NCI-H82 (cell line): Measurements from ENCODE around the gene ASB18.
"Not testable (repeated sequence)": the region's sequence is repeated elsewhere in the genome, so short reads cannot be mapped to it uniquely, and the experiment has no call there.

Experiments
- DNase-seq: peaks from one replicate; lab custom pipeline; 2025; lab: John Stamatoyannopoulos, UW

ASB18 gene

GRCh38 chr2:236264256-236264655, at the start of gene ASB18:
TSS of gene ASB18 (minus strand) at chr2:236264406. CDS start at chr2:236264345, 61 bp downstream.
- peak; percentile 7 for DNase-seq

GRCh38 chr2:236311286-236311685, 47.1 kb upstream of the ASB18 start:
- DNase-seq: no peak

- peak; percentile 49 for DNase-seq
Observed at GRCh38 chr2:236309669-236310029, 45.4 kb upstream of the ASB18 start.

- no peak for DNase-seq
Observed at GRCh38 chr2:236308855-236309668, 44.9 kb upstream of the ASB18 start.

GRCh38 chr2:236307641-236308040, 43.4 kb upstream of the ASB18 start:
- DNase-seq: no peak

- DNase-seq: no peak
Observed at GRCh38 chr2:236306825-236307540, 42.8 kb upstream of the ASB18 start.

GRCh38 chr2:236305964-236306605, 41.9 kb upstream of the ASB18 start:
- DNase-seq: no peak

GRCh38 chr2:236305531-236305930, 41.3 kb upstream of the ASB18 start:
- DNase-seq: no peak

GRCh38 chr2:236303935-236304334, 39.7 kb upstream of the ASB18 start:
- DNase-seq: no peak

GRCh38 chr2:236302555-236302954, 38.3 kb upstream of the ASB18 start:
- DNase-seq: no peak

GRCh38 chr2:236298924-236299475, 34.8 kb upstream of the ASB18 start:
- no peak for DNase-seq

- no peak for DNase-seq
Observed at GRCh38 chr2:236295481-236295880, 31.3 kb upstream of the ASB18 start.

GRCh38 chr2:236294647-236295046, 30.4 kb upstream of the ASB18 start:
- DNase-seq: no peak

GRCh38 chr2:236293241-236293810, 29.1 kb upstream of the ASB18 start:
- DNase-seq: no peak

GRCh38 chr2:236291911-236292310, 27.7 kb upstream of the ASB18 start:
- no peak for DNase-seq

- DNase-seq: no peak
Observed at GRCh38 chr2:236291476-236291875, 27.3 kb upstream of the ASB18 start.

- DNase-seq: no peak
Observed at GRCh38 chr2:236290742-236291425, 26.7 kb upstream of the ASB18 start.

GRCh38 chr2:236289766-236290462, 25.7 kb upstream of the ASB18 start:
- DNase-seq: no peak

GRCh38 chr2:236288373-236288772, 24.2 kb upstream of the ASB18 start:
- not testable (repeated sequence) for DNase-seq

GRCh38 chr2:236287656-236288055, 23.4 kb upstream of the ASB18 start:
- DNase-seq: no peak
